ENCODE results near the gene BCL2. TPM values are rescaled to one million over a fixed set of nuclear protein-coding genes. Genes with fewer than 3 reads are reported as not detected.

BCL2 gene
- total and polyA plus RNA-seq, 9 of the 15 experiments (the other 6 are each of a cell fraction or from before 2014, with no cell fraction given), result 0.10 to 1.1 (median 0.65) TPM

DNA sequence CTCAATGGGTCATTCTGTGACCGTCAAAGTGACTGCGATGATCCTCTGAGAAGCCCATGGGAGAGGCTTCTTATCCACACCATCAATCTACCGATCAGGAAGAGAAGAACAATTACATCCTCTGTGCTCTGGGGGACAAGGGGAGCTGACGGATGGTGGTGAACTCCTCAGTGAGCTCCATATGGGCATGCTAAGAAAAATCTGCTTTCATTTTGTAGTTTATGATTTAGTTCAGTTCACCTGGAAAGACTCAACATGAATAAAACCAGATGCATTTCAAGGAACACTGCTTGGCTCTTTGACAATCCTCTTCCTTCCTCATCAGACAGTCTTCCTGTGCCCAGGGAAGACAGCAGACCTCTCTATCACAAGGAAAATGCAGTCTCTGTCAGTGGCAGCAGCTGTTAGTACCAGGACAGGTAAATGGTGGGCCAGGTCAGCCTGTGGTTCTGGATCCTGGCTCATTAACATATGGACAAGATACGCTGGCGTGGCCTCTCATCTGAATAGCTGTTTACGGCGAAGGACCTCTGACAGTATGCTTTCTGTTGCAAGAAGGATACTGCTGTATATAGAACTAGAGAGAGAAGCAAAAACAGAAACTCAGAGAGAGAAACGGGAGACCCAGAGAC, 176.9 kb downstream of the BCL2 start:
- Histone ChIP-seq H3K9ac (ENCODE audit: insufficient read depth in 1 of 2, low read depth in 2 of 2, low read length in 2 of 2) (no peak overlapping the region), H3K9me3 (replicated peaks; ENCODE audit: control insufficient read depth, insufficient read depth, low read depth, low read length) (no peaks in the 10 kb centered on the region), H3K9me1 (ENCODE audit: control insufficient read depth, insufficient read depth, low read length) (no peaks in the 10 kb centered on the region), H3K4me1 (replicated peaks in 1 of 2; ENCODE audit: control insufficient read depth in 2 of 2, insufficient read depth in 2 of 2, low read length in 2 of 2) (no peaks in the 10 kb centered on the region), H3K4me2 (ENCODE audit: insufficient read depth, low read length) (no peak overlapping the region), H4K20me1 (replicated peaks; ENCODE audit: control insufficient read depth, insufficient read depth, low read length) (no peaks in the 10 kb centered on the region), H3K79me2 (ENCODE audit: control insufficient read depth, insufficient read depth, low read length) (no peaks in the 10 kb centered on the region), H3K4me3 (no peak overlapping the region), H3K27me3 (ENCODE audit: control insufficient read depth in 2 of 2, insufficient read depth in 2 of 2, low read length in 2 of 2) (peaks cover 12 to 44% of the 10 kb centered on the region in 2 experiments; a peak in 3 of 5 replicates), H3K36me3 (ENCODE audit: control insufficient read depth, insufficient read depth, low read length) (no peaks in the 10 kb centered on the region), H2AFZ (ENCODE audit: low read depth, low read length) (no peak overlapping the region), H3K27ac (ENCODE audit: extremely low read depth, low read depth, low read length) (no peak overlapping the region)
- in situ Hi-C loops (cut with MboI), result no loop called here
- FAIRE-seq (no peak), DNase-seq (ENCODE audit: extremely low read depth in 1 of 4, low spot score in 3 of 4) (no peak), ATAC-seq (no peak)
- no TSS peak for BruUV-seq (replicated peaks)
- TF ChIP-seq, protein P1, sequence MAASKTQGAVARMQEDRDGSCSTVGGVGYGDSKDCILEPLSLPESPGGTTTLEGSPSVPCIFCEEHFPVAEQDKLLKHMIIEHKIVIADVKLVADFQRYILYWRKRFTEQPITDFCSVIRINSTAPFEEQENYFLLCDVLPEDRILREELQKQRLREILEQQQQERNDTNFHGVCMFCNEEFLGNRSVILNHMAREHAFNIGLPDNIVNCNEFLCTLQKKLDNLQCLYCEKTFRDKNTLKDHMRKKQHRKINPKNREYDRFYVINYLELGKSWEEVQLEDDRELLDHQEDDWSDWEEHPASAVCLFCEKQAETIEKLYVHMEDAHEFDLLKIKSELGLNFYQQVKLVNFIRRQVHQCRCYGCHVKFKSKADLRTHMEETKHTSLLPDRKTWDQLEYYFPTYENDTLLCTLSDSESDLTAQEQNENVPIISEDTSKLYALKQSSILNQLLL (CRISPR knock-in tag; IDR thresholded peaks at IDR 0.05; ENCODE audit: borderline replicate concordance), result no peak
- no peak for TF ChIP-seq ZNF384 (IDR thresholded peaks at IDR 0.05; ENCODE audit: low read depth, low read length)
- TF ChIP-seq, protein P2, sequence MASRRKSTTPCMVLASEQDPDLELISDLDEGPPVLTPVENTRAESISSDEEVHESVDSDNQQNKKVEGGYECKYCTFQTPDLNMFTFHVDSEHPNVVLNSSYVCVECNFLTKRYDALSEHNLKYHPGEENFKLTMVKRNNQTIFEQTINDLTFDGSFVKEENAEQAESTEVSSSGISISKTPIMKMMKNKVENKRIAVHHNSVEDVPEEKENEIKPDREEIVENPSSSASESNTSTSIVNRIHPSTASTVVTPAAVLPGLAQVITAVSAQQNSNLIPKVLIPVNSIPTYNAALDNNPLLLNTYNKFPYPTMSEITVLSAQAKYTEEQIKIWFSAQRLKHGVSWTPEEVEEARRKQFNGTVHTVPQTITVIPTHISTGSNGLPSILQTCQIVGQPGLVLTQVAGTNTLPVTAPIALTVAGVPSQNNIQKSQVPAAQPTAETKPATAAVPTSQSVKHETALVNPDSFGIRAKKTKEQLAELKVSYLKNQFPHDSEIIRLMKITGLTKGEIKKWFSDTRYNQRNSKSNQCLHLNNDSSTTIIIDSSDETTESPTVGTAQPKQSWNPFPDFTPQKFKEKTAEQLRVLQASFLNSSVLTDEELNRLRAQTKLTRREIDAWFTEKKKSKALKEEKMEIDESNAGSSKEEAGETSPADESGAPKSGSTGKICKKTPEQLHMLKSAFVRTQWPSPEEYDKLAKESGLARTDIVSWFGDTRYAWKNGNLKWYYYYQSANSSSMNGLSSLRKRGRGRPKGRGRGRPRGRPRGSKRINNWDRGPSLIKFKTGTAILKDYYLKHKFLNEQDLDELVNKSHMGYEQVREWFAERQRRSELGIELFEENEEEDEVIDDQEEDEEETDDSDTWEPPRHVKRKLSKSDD (conservative IDR thresholded peaks at IDR 0.05; ENCODE audit: low read length), result no peak
- TF ChIP-seq ESRRB (CRISPR knock-in tag; IDR thresholded peaks at IDR 0.05; ENCODE audit: borderline replicate concordance), result no peak
- no peak for TF ChIP-seq KDM1A (IDR thresholded peaks at IDR 0.05)
- no peak for TF ChIP-seq HNRNPL (IDR thresholded peaks at IDR 0.05; ENCODE audit: low read depth, low read length)
- no peak for TF ChIP-seq E2F3 (CRISPR knock-in tag; IDR thresholded peaks at IDR 0.05)
- no peak for TF ChIP-seq NFE2L1 (tag; IDR thresholded peaks at IDR 0.05; ENCODE audit: borderline replicate concordance, low read depth)
- intact Hi-C loops (cut with micrococcal nuclease), result no loop called here
- 3% methylated on average over 6 of the region's 9 CpGs for WGBS (ENCODE audit: insufficient coverage, low coverage, missing lambda C conversion rate)
- ChIA-PET CTCF (ENCODE audit: low intra/inter-chr PET ratio) (no interaction called here), POLR2A (interaction anchor here (0.7 kb wide), 1 partner anchor 24 kb away, joined by 3 read pairs; no protein-coding TSS in a partner anchor)

Measured in K562 (cell line).